Measurements from ENCODE around the gene FGF7. TPM values are rescaled to one million over a fixed set of nuclear protein-coding genes. Genes with fewer than 3 reads are reported as not detected.
"Not testable (repeated sequence)": the region's sequence is repeated elsewhere in the genome, so short reads cannot be mapped to it uniquely, and the experiment has no call there.

The FGF7 gene, protein sequence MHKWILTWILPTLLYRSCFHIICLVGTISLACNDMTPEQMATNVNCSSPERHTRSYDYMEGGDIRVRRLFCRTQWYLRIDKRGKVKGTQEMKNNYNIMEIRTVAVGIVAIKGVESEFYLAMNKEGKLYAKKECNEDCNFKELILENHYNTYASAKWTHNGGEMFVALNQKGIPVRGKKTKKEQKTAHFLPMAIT
- polyA plus RNA-seq (2012; ENCODE audit: insufficient read depth, insufficient read length, low read depth), result 0.37 TPM

- Histone ChIP-seq H3K4me1 (no peaks in the 10 kb centered on the region), H3K27me3 (no peaks in the 10 kb centered on the region), H3K36me3 (no peaks in the 10 kb centered on the region), H3K4me3 (ENCODE audit: low read depth, low read length) (peak within 1 kb of the TSS; percentile 5; the same call in 1 of the 2 replicates), H3K9me3 (no peaks in the 10 kb centered on the region)
- TF ChIP-seq, protein P1, sequence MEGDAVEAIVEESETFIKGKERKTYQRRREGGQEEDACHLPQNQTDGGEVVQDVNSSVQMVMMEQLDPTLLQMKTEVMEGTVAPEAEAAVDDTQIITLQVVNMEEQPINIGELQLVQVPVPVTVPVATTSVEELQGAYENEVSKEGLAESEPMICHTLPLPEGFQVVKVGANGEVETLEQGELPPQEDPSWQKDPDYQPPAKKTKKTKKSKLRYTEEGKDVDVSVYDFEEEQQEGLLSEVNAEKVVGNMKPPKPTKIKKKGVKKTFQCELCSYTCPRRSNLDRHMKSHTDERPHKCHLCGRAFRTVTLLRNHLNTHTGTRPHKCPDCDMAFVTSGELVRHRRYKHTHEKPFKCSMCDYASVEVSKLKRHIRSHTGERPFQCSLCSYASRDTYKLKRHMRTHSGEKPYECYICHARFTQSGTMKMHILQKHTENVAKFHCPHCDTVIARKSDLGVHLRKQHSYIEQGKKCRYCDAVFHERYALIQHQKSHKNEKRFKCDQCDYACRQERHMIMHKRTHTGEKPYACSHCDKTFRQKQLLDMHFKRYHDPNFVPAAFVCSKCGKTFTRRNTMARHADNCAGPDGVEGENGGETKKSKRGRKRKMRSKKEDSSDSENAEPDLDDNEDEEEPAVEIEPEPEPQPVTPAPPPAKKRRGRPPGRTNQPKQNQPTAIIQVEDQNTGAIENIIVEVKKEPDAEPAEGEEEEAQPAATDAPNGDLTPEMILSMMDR (IDR thresholded peaks at IDR 0.05; ENCODE audit: low read depth, low read length), result no peak
- no peak for DNase-seq
Measured at GRCh38 chr15:49423021-49423420, at the start of gene FGF7. TSS of gene FGF7 (plus strand) at chr15:49423242. CDS start at chr15:49424298, 1,056 bp downstream.

DNA sequence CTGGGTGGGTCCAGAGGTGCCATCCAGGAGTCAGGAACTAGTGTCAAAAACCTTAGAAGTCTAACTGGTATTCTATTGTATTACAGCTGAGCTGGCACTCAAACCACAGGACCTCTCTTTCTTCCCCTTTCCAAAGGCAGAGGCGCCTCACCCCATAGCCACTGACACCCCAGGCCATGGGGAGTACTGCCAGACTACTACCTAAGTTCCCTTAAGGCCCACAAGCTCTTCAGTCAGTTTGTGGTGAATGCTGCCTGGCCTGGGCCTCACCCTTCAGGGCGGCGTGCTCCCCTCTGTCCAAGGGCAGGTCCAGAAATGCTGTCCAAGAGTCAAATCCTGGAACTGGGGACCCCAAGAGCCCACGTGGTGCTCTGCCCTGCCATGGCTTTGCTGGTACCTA is 43.0 kb upstream of the FGF7 start:
- Histone ChIP-seq H3K4me3 (ENCODE audit: low read depth, low read length) (no peak overlapping the region), H3K27me3 (no peaks in the 10 kb centered on the region), H3K4me1 (peaks cover 2% of the 10 kb centered on the region; the same call in 1 of the 2 replicates), H3K9me3 (no peaks in the 10 kb centered on the region), H3K36me3 (no peaks in the 10 kb centered on the region)
- DNase-seq, result no peak
- TF ChIP-seq, protein P1 (IDR thresholded peaks at IDR 0.05; ENCODE audit: low read depth, low read length), result no peak

GRCh38 chr15:49380912-49381311 is 42.1 kb upstream of the FGF7 start:
- H3K27me3 ChIP-seq, result no peaks in the 10 kb centered on the region
- peak; percentile 18 for DNase-seq
- H3K4me1 ChIP-seq, result peaks cover 2% of the 10 kb centered on the region; the same call in 1 of the 2 replicates
- H3K4me3 ChIP-seq (ENCODE audit: low read depth, low read length), result no peak overlapping the region
- TF ChIP-seq, protein P1 (IDR thresholded peaks at IDR 0.05; ENCODE audit: low read depth, low read length), result no peak
- H3K36me3 ChIP-seq, result no peaks in the 10 kb centered on the region
- no peaks in the 10 kb centered on the region for H3K9me3 ChIP-seq

GRCh38 chr15:49382394-49382793 is 40.6 kb upstream of the FGF7 start:
- TF ChIP-seq, protein P1 (IDR thresholded peaks at IDR 0.05; ENCODE audit: low read depth, low read length), result no peak
- H3K36me3 ChIP-seq, result no peaks in the 10 kb centered on the region
- no peaks in the 10 kb centered on the region for H3K9me3 ChIP-seq
- H3K27me3 ChIP-seq, result no peaks in the 10 kb centered on the region
- H3K4me1 ChIP-seq, result peaks cover 2% of the 10 kb centered on the region; the same call in 1 of the 2 replicates
- DNase-seq, result no peak
- no peak overlapping the region for H3K4me3 ChIP-seq (ENCODE audit: low read depth, low read length)

DNA sequence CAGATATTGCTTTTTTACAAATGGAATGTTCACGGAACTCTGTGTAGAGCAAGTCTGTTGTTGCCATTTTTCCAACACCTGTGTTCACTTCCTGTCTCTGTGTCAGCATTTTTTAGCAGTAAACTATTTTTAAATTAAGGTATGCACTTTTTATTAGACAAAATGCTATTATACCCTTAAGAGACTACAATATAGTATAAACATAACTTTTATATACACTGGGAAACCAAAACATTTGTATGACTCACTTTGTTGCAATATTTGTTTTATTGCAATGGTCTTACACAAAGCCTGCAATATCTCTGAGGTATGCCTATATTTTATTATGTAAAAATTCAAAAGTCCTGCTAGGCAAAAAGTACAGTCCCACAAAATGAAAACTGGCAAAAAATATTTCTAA is 39.8 kb upstream of the FGF7 start:
- peaks cover 2% of the 10 kb centered on the region; the same call in 1 of the 2 replicates for H3K4me1 ChIP-seq
- H3K4me3 ChIP-seq (ENCODE audit: low read depth, low read length), result no peak overlapping the region
- H3K36me3 ChIP-seq, result no peaks in the 10 kb centered on the region
- no peak for DNase-seq
- TF ChIP-seq, protein P1 (IDR thresholded peaks at IDR 0.05; ENCODE audit: low read depth, low read length), result no peak
- H3K27me3 ChIP-seq, result no peaks in the 10 kb centered on the region
- H3K9me3 ChIP-seq, result no peaks in the 10 kb centered on the region

DNA sequence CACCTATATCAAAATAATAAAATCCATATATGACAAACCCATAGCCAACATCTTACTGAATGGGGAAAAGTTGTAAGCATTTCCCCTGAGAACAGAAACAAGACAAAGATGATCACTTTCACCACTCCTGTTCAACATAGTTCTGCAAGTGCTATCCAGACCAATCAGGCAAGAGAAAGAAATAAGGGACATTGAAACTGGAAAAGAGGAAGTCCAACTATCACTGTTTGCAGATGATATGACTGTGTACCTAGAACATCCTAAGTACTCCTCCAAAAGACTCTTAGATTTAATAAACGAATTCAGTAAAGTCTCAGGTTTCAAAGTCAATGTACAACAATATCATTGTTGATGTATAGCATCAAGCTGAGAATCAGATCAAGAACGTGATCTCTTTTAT is 35.6 kb upstream of the FGF7 start:
- H3K4me1 ChIP-seq, result no peaks in the 10 kb centered on the region
- H3K9me3 ChIP-seq, result no peaks in the 10 kb centered on the region
- no peak for DNase-seq
- H3K36me3 ChIP-seq, result no peaks in the 10 kb centered on the region
- H3K4me3 ChIP-seq (ENCODE audit: low read depth, low read length), result no peak overlapping the region
- H3K27me3 ChIP-seq, result no peaks in the 10 kb centered on the region
- TF ChIP-seq, protein P1 (IDR thresholded peaks at IDR 0.05; ENCODE audit: low read depth, low read length), result no peak

- not testable (repeated sequence) for DNase-seq; H3K4me1 ChIP-seq; H3K36me3 ChIP-seq; H3K27me3 ChIP-seq; H3K4me3 ChIP-seq (ENCODE audit: low read depth, low read length); H3K9me3 ChIP-seq
Measured at GRCh38 chr15:49402515-49403296, 20.3 kb upstream of the FGF7 start.

All from BE2C (cell line).